ENCODE measurements around the gene TPPP3.

The TPPP3 gene

GRCh38 chr16:67388191-67388590 lies 5.1 kb downstream of the TPPP3 start:
- Histone ChIP-seq H3K27me3 (ENCODE audit: insufficient read depth, low read depth, severe bottlenecking) (no peaks in the 10 kb centered on the region), H3K27ac (no peak overlapping the region), H3K9me3 (ENCODE audit: severe bottlenecking) (no peaks in the 10 kb centered on the region), H3K4me3 (ENCODE audit: low read depth, low read length) (no peak overlapping the region), H3K36me3 (no peaks in the 10 kb centered on the region)
- DNase-seq, result no peak
- no peak for TF ChIP-seq CTCF (IDR thresholded peaks at IDR 0.05; ENCODE audit: low read depth, low read length)

- no peak overlapping the region for H3K27ac ChIP-seq
- no peaks in the 10 kb centered on the region for H3K9me3 ChIP-seq (ENCODE audit: severe bottlenecking)
- no peak overlapping the region for H3K4me3 ChIP-seq (ENCODE audit: low read depth, low read length)
- no peak for DNase-seq
- no peaks in the 10 kb centered on the region for H3K36me3 ChIP-seq
- H3K27me3 ChIP-seq (ENCODE audit: insufficient read depth, low read depth, severe bottlenecking), result no peaks in the 10 kb centered on the region
- no peak for TF ChIP-seq CTCF (IDR thresholded peaks at IDR 0.05; ENCODE audit: low read depth, low read length)
Measured at GRCh38 chr16:67387479-67388079, 5.7 kb downstream of the TPPP3 start.

- DNase-seq, result no peak
- no peaks in the 10 kb centered on the region for H3K9me3 ChIP-seq (ENCODE audit: severe bottlenecking)
- no peak overlapping the region for H3K27ac ChIP-seq
- H3K4me3 ChIP-seq (ENCODE audit: low read depth, low read length), result no peak overlapping the region
- no peak for TF ChIP-seq CTCF (IDR thresholded peaks at IDR 0.05; ENCODE audit: low read depth, low read length)
- H3K27me3 ChIP-seq (ENCODE audit: insufficient read depth, low read depth, severe bottlenecking), result no peaks in the 10 kb centered on the region
- no peaks in the 10 kb centered on the region for H3K36me3 ChIP-seq
Measured at GRCh38 chr16:67386861-67387455, 6.3 kb downstream of the TPPP3 start.

GRCh38 chr16:67384778-67385510 lies 8.4 kb downstream of the TPPP3 start:
- Histone ChIP-seq H3K36me3 (no peaks in the 10 kb centered on the region), H3K9me3 (ENCODE audit: severe bottlenecking) (no peaks in the 10 kb centered on the region), H3K27ac (no peak overlapping the region), H3K4me3 (ENCODE audit: low read depth, low read length) (no peak overlapping the region), H3K27me3 (ENCODE audit: insufficient read depth, low read depth, severe bottlenecking) (no peaks in the 10 kb centered on the region)
- no peak for DNase-seq
- no peak for TF ChIP-seq CTCF (IDR thresholded peaks at IDR 0.05; ENCODE audit: low read depth, low read length)

GRCh38 chr16:67383284-67383683 lies 10.0 kb downstream of the TPPP3 start:
- Histone ChIP-seq H3K27me3 (ENCODE audit: insufficient read depth, low read depth, severe bottlenecking) (no peaks in the 10 kb centered on the region), H3K4me3 (ENCODE audit: low read depth, low read length) (no peak overlapping the region), H3K9me3 (ENCODE audit: severe bottlenecking) (no peaks in the 10 kb centered on the region), H3K27ac (no peak overlapping the region), H3K36me3 (no peaks in the 10 kb centered on the region)
- DNase-seq, result no peak
- no peak for TF ChIP-seq CTCF (IDR thresholded peaks at IDR 0.05; ENCODE audit: low read depth, low read length)
